Measurements from ENCODE around the gene KLF14. TPM values are rescaled to one million over a fixed set of nuclear protein-coding genes. Genes with fewer than 3 reads are reported as not detected.

Gene KLF14
- total and polyA plus RNA-seq, 9 donors, result 0.10 to 0.84 (median 0.29) TPM; not detected in 3

DNA sequence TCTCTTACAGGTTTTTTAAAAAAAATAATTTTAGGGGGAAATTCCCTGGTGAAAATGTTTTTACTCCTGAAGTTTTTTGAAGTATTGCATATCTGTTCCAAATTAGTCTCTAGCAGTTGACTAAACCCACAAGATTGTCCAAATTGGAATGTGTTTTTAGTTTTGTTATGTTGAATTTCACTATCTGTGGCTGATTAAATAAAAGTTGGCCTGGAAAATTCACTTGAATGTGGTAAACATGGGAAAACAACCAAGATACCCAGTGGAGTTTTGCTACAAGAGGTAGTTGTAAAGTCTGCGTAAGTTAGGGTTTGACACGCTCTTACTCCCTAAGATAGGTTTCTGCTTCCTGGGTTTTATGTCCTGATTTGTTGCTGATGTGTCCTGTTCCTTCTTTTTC, 51.0 kb downstream of the KLF14 start:
- no peaks in the 10 kb centered on the region for H3K36me3 ChIP-seq
- DNase-seq, result no peak
- no peak for TF ChIP-seq CTCF (IDR thresholded peaks at IDR 0.05)
- TF ChIP-seq POLR2A (IDR thresholded peaks at IDR 0.05), result no peak
- TF ChIP-seq EP300 (IDR thresholded peaks at IDR 0.05), result no peak
- WGBS, 3 donors, result 10 to 30% (median 14%) methylated on average over 2 of the region's 2 CpGs
- H3K4me1 ChIP-seq (ENCODE audit: insufficient read depth), result peaks cover 10% of the 10 kb centered on the region
- H3K27ac ChIP-seq, result peak overlapping the region in 1 of 2 donors; percentile 59
- H3K4me3 ChIP-seq, result no peak overlapping the region
- no peaks in the 10 kb centered on the region for H3K9me3 ChIP-seq
- intact Hi-C loops (cut with DNase I), result no loop called here
- no peaks in the 10 kb centered on the region for H3K27me3 ChIP-seq

Other genes with a start within 250 kb of the KLF14 start
- 10 to 100 TPM; 16.2 to 64.5 (median 35.5) TPM for gene MEST, start 242.1 kb downstream of the KLF14 start, total RNA-seq
- gene MEST, start 242.1 kb downstream of the KLF14 start, polyA plus RNA-seq, result 10 to 100 TPM; 19.3 to 38.7 TPM
- 10 to 100 TPM; 23.8 to 64.1 (median 42.3) TPM for gene COPG2, start 65.5 kb downstream of the KLF14 start, total RNA-seq
- 10 to 100 TPM; 25.3 to 51.4 TPM for gene COPG2, start 65.5 kb downstream of the KLF14 start, polyA plus RNA-seq
- gene TSGA13, start 47.7 kb downstream of the KLF14 start, total RNA-seq, result not detected
- gene TSGA13, start 47.7 kb downstream of the KLF14 start, polyA plus RNA-seq, result not detected

Data from ovary (tissue), 9 donors.